Mesenchymal stem cell (in vitro differentiated cells and primary cell): ENCODE data around the gene VWA8.
"Not testable (repeated sequence)": the region's sequence is repeated elsewhere in the genome, so short reads cannot be mapped to it uniquely, and the experiment has no call there.

ENCODE experiments used
- DNase-seq: peaks from one replicate; pipeline ENCODE4 v3.0.0-alpha.2; 2013
- H2AFZ ChIP-seq: one replicate; pipeline ENCODE4 v1.6.1; 2013; ENCODE audit warnings: low read depth, mild to moderate bottlenecking, control low read depth, inconsistent platforms, low read length, moderate library complexity
- H2AK5ac ChIP-seq: 2 replicates; pipeline ENCODE4 v1.6.1; 2013; ENCODE audit warnings: low read length, moderate library complexity, mild to moderate bottlenecking, inconsistent platforms; ENCODE audit not compliant: severe bottlenecking
- H2BK120ac ChIP-seq: one replicate; pipeline ENCODE4 v1.6.1; 2013; ENCODE audit warnings: low read depth, mild to moderate bottlenecking, inconsistent platforms, low read length, moderate library complexity
- H2BK12ac ChIP-seq, 2 experiments: one replicate each; pipeline ENCODE4 v1.6.1; 2013; ENCODE audit warnings: inconsistent platforms in 2 of 2, low read length in 2 of 2, mild to moderate bottlenecking in 2 of 2, moderate library complexity in 2 of 2, control low read depth in 1 of 2
- H2BK15ac ChIP-seq: one replicate; pipeline ENCODE4 v1.6.1; 2013; ENCODE audit warnings: mild to moderate bottlenecking, low read depth, inconsistent platforms; ENCODE audit not compliant: poor library complexity, severe bottlenecking
- H2BK5ac ChIP-seq: 2 replicates; pipeline ENCODE4 v1.6.1; 2013; ENCODE audit warnings: low read depth, mild to moderate bottlenecking, low read length, control low read depth, inconsistent platforms; ENCODE audit not compliant: poor library complexity, severe bottlenecking
- H3K14ac ChIP-seq, 2 experiments: one replicate each; pipeline ENCODE4 v1.6.1; 2013; ENCODE audit warnings: inconsistent platforms in 2 of 2, low read length in 2 of 2, control low read depth in 1 of 2, mild to moderate bottlenecking in 1 of 2, moderate library complexity in 1 of 2
- H3K18ac ChIP-seq, 2 experiments: one replicate each; pipeline ENCODE4 v1.6.1; 2013; ENCODE audit warnings: inconsistent platforms in 2 of 2, low read length in 2 of 2, control low read depth in 1 of 2, low read depth in 1 of 2, mild to moderate bottlenecking in 1 of 2
- H3K23ac ChIP-seq, 2 experiments: one replicate each; pipeline ENCODE4 v1.6.1; 2013; ENCODE audit warnings: inconsistent platforms in 2 of 2, low read length in 2 of 2, mild to moderate bottlenecking in 2 of 2, moderate library complexity in 2 of 2, control low read depth in 1 of 2
- H3K27ac ChIP-seq: 2 replicates; pipeline ENCODE4 v1.5.1; 2013; ENCODE audit warnings: mild to moderate bottlenecking, moderate library complexity, low read length, control low read depth, inconsistent platforms; ENCODE audit not compliant: poor library complexity, severe bottlenecking
- H3K27me3 ChIP-seq, 2 experiments: 2 replicates each; pipeline versions ENCODE4 v1.6.1 to v1.7.0; 2013; ENCODE audit warnings: low read length in 2 of 2, mild to moderate bottlenecking in 2 of 2, moderate library complexity in 2 of 2, control low read depth in 1 of 2, inconsistent platforms in 1 of 2; ENCODE audit not compliant: control insufficient read depth in 1 of 2, insufficient read depth in 1 of 2
- H3K36me3 ChIP-seq, 2 experiments: 2 replicates each; pipeline versions ENCODE4 v1.6.1 to v1.7.0; 2013; ENCODE audit warnings: low read length in 2 of 2, control low read depth in 1 of 2, inconsistent platforms in 1 of 2, low read depth in 1 of 2, mild to moderate bottlenecking in 1 of 2; ENCODE audit not compliant: insufficient read depth in 2 of 2, control insufficient read depth in 1 of 2
- H3K4ac ChIP-seq, 2 experiments: one replicate each; pipeline ENCODE4 v1.6.1; 2013; ENCODE audit warnings: inconsistent platforms in 2 of 2, low read length in 2 of 2, mild to moderate bottlenecking in 2 of 2, moderate library complexity in 2 of 2, control low read depth in 1 of 2, low read depth in 1 of 2
- H3K4me1 ChIP-seq: 2 replicates; pipeline ENCODE4 v1.6.1; 2013; ENCODE audit warnings: low read depth, low read length, control low read depth; ENCODE audit not compliant: control insufficient read depth, insufficient read depth
- H3K4me2 ChIP-seq: 2 replicates; pipeline ENCODE4 v1.6.1; 2013; ENCODE audit warnings: low read length, mild to moderate bottlenecking, inconsistent platforms; ENCODE audit not compliant: poor library complexity, severe bottlenecking
- H3K4me3 ChIP-seq, 2 experiments: 2 replicates each; pipeline versions ENCODE4 v1.5.1 to v1.7.0; 2013; ENCODE audit warnings: low read length in 2 of 2, mild to moderate bottlenecking in 2 of 2, control low read depth in 1 of 2, low read depth in 1 of 2; ENCODE audit not compliant: insufficient read depth in 1 of 2
- H3K79me1 ChIP-seq: replicated peaks from 2 replicates; pipeline ENCODE4 v1.6.1; 2013; ENCODE audit warnings: mild to moderate bottlenecking, control low read depth, low read length, inconsistent platforms; ENCODE audit not compliant: poor library complexity, severe bottlenecking
- H3K9ac ChIP-seq: 2 replicates; pipeline ENCODE4 v1.7.0; 2013; ENCODE audit warnings: mild to moderate bottlenecking, low read length, moderate library complexity
- H3K9me3 ChIP-seq: 2 replicates; pipeline ENCODE4 v1.7.0; 2013; ENCODE audit warnings: mild to moderate bottlenecking, low read length; ENCODE audit not compliant: control insufficient read depth
- H4K8ac ChIP-seq: one replicate; pipeline ENCODE4 v1.6.1; 2013; ENCODE audit warnings: inconsistent platforms, mild to moderate bottlenecking, low read length, moderate library complexity
- H4K91ac ChIP-seq: one replicate; pipeline ENCODE4 v1.6.1; 2013; ENCODE audit warnings: mild to moderate bottlenecking, low read length, inconsistent platforms
- WGBS: methylation state at CpG from one replicate; pipeline ENCODE4 v1.1.7; 2013; ENCODE audit warnings: mixed read lengths; 5-methylcytosine and 5-hydroxymethylcytosine counted together

VWA8 gene

GRCh38 chr13:41637586-41637985, 323.3 kb downstream of the VWA8 start:
- Histone ChIP-seq H3K9ac (no peak overlapping the region), H2BK120ac (no peak overlapping the region), H2BK12ac (no peak overlapping the region), H2AFZ (no peak overlapping the region), H3K4ac (no peak overlapping the region), H3K36me3 (no peaks in the 10 kb centered on the region), H3K23ac (no peak overlapping the region), H3K18ac (no peak overlapping the region), H2AK5ac (no peak overlapping the region), H4K8ac (no peak overlapping the region), H3K27ac (no peak overlapping the region), H3K79me1 (peaks cover 2% of the 10 kb centered on the region), H3K4me1 (peaks cover 2% of the 10 kb centered on the region), H3K14ac (no peak overlapping the region), H3K27me3 (no peaks in the 10 kb centered on the region), H3K9me3 (no peaks in the 10 kb centered on the region), H2BK15ac (no peak overlapping the region), H3K4me3 (no peak overlapping the region), H3K4me2 (no peak overlapping the region), H2BK5ac (no peak overlapping the region), H4K91ac (no peak overlapping the region)
- no peak for DNase-seq
- no CpG with 5 or more reads among the region's 1 CpG for WGBS

- H3K27ac ChIP-seq, H4K8ac ChIP-seq, H2BK120ac ChIP-seq, H3K4me3 ChIP-seq, H2AFZ ChIP-seq, H3K4me1 ChIP-seq, DNase-seq, H3K9me3 ChIP-seq, H2BK5ac ChIP-seq, H3K23ac ChIP-seq, H3K4me2 ChIP-seq, H3K9ac ChIP-seq, H3K4ac ChIP-seq, H2AK5ac ChIP-seq, H2BK15ac ChIP-seq, H2BK12ac ChIP-seq, H3K18ac ChIP-seq, H3K14ac ChIP-seq, H3K36me3 ChIP-seq, H3K79me1 ChIP-seq, H3K27me3 ChIP-seq, H4K91ac ChIP-seq: not testable (repeated sequence)
- no CpG with 5 or more reads among the region's 5 CpGs for WGBS
Observed at GRCh38 chr13:41637032-41637431, 323.9 kb downstream of the VWA8 start.

DNA sequence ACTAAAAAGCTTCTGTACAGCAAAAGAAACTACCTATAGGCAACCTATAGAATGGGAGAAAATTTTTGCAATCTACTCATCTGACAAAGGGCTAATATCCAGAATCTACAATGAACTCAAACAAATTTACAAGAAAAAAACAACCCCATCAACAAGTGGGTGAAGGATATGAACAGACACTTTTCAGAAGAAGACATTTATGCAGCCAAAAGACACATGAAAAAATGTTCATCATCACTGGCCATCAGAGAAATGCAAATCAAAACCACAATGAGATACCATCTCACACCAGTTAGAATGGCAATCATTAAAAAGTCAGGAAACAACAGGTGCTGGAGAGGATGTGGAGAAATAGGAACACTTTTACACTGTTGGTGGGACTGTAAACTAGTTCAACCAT, 324.3 kb downstream of the VWA8 start:
- not testable (repeated sequence) for H4K8ac ChIP-seq, H3K27me3 ChIP-seq, H3K4me1 ChIP-seq, H3K4me2 ChIP-seq, H2BK120ac ChIP-seq, H3K4ac ChIP-seq, H2BK15ac ChIP-seq, H3K23ac ChIP-seq, DNase-seq, H3K79me1 ChIP-seq, H3K9ac ChIP-seq, H3K36me3 ChIP-seq, H2AFZ ChIP-seq, H2BK5ac ChIP-seq, H4K91ac ChIP-seq, H2BK12ac ChIP-seq, H3K14ac ChIP-seq, H3K4me3 ChIP-seq, H3K27ac ChIP-seq, H3K9me3 ChIP-seq, H2AK5ac ChIP-seq, H3K18ac ChIP-seq

GRCh38 chr13:41634407-41634806, 326.5 kb downstream of the VWA8 start:
- no peak overlapping the region for H4K91ac ChIP-seq
- peaks cover 2% of the 10 kb centered on the region for H3K4me1 ChIP-seq
- no peak overlapping the region for H3K4ac ChIP-seq
- WGBS, result 84% methylated on average over 2 of the region's 3 CpGs
- no peak overlapping the region for H4K8ac ChIP-seq
- H3K23ac ChIP-seq, result no peak overlapping the region
- H3K4me2 ChIP-seq, result no peak overlapping the region
- H2AK5ac ChIP-seq, result no peak overlapping the region
- H3K36me3 ChIP-seq, result no peaks in the 10 kb centered on the region
- no peak overlapping the region for H2BK120ac ChIP-seq
- no peak overlapping the region for H2BK15ac ChIP-seq
- H3K18ac ChIP-seq, result no peak overlapping the region
- DNase-seq, result no peak
- H3K9ac ChIP-seq, result no peak overlapping the region
- H3K27me3 ChIP-seq, result no peaks in the 10 kb centered on the region
- no peak overlapping the region for H3K27ac ChIP-seq
- no peak overlapping the region for H2AFZ ChIP-seq
- H3K4me3 ChIP-seq, result no peak overlapping the region
- H2BK12ac ChIP-seq, result no peak overlapping the region
- H3K79me1 ChIP-seq, result peaks cover 2% of the 10 kb centered on the region
- H2BK5ac ChIP-seq, result no peak overlapping the region
- no peak overlapping the region for H3K14ac ChIP-seq
- no peaks in the 10 kb centered on the region for H3K9me3 ChIP-seq
